SK-N-DZ (cell line): Measurements from ENCODE around the gene STK32B.

ENCODE experiments used
- DNase-seq: peaks from one replicate; pipeline ENCODE4 v3.0.0-alpha.2; 2015; ENCODE audit warnings: low spot score

STK32B gene

DNA sequence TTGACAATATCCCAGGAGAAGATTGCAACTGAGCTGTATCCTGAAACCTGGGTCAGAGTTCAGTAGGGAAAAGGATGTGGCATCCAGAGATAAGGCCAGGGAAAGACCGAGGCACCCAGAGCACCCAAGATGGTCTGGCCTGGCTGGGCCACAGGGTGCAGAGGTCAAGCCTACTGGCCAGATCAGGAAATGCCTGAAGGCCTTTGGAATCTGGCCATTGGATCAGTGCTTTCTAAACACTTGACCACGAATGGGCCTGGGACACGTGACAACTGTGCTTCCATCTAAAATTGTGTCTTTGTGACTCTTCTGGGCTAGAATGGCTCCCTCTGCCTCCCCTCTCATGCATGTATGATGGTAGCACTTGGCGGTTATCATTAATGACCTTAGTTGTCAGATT, 340.2 kb downstream of the STK32B start:
- no peak for DNase-seq

GRCh38 chr4:5393911-5394513, 342.7 kb downstream of the STK32B start:
- no peak for DNase-seq

DNA sequence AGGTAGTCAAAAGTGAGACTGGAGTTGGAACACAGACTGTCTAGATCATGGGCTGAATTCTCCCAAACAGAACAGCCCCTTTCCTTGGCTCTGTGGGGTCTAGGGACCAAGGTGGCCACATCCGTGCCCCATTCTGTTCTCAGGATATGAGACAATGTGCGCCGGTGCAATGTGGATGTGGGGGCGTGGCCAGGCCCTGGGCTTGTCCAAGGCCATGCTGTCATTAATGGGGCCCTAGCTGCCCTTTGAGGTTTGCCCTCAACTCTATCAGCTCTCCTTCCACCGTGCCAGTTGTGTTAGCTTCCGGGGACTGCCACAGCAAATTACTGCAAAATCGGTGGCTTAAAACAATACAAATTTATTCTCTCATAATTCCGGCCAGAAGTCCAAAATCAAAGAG, 344.5 kb downstream of the STK32B start:
- DNase-seq: no peak

DNA sequence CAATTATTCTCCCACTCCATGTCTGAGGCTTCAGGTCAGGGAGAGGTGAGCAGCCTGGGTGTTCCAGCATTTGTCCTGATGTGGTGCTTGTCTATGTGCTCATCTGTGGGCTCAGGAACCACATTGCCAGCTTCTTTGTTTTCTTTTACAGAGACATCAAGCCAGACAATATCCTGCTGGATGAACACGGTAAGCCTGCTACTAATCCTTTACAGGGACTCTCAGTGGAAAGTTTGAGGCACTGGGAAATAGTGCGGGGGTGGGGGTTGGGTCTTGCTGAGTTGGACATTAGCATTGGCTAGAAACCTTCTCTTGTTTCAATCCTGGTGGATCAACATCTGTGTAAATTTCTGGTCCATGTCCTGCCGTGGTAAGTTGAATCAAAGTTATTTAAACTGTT, 346.8 kb downstream of the STK32B start:
- DNase-seq: no peak

DNA sequence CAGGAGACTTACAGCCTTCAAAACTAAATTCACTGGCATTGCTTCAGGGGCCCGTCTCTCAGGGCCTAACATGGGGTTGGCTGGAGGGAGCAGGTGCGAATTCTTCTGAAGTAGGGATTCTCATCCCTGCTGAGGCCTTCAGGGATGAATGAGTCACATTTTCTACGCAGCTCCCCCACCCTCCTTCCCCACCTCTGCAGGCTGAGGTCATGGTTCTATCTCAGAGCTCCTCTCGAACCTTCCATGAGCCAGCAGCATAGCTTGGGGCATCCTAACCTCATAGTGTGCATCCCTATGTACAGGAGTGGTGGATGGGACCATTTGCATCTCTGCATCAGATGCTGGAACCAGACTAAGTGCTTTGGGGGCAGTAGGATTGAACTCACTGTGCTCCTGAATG, 347.8 kb downstream of the STK32B start:
- no peak for DNase-seq

GRCh38 chr4:5399790-5400421, 348.6 kb downstream of the STK32B start:
- peak; percentile 63 for DNase-seq

- no peak for DNase-seq
Measured at GRCh38 chr4:5403746-5404497, 352.6 kb downstream of the STK32B start.

DNA sequence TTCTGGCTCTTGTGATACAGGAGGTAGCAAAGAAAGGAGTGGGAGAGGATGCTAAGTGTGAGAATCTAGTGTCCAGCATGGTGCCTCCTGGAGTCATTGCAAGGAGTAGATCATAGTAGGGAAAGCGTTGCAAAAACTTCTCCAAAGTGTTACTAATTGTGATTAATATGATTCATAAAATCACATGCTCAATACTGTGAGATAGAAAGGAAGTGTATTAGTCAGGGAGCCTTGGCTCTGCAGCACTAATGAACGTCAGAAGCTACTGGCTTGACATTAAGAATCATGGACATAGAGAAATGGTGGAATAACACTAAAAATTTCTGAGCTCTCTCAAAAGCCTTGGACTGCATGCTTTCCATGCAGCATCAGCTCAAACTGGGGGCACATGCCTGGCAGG, 358.0 kb downstream of the STK32B start:
- no peak for DNase-seq

- DNase-seq: no peak
Measured at GRCh38 chr4:5409972-5410618, 358.8 kb downstream of the STK32B start.

- DNase-seq: no peak
Measured at GRCh38 chr4:5412296-5412695, 361.0 kb downstream of the STK32B start.

- DNase-seq: no peak
Measured at GRCh38 chr4:5412751-5413150, 361.5 kb downstream of the STK32B start.

- DNase-seq: no peak
Measured at GRCh38 chr4:5416637-5417036, 365.4 kb downstream of the STK32B start.

GRCh38 chr4:5420266-5420665, 369.0 kb downstream of the STK32B start:
- no peak for DNase-seq

GRCh38 chr4:5421416-5421815, 370.1 kb downstream of the STK32B start:
- no peak for DNase-seq

- no peak for DNase-seq
Measured at GRCh38 chr4:5422195-5422594, 370.9 kb downstream of the STK32B start.

DNA sequence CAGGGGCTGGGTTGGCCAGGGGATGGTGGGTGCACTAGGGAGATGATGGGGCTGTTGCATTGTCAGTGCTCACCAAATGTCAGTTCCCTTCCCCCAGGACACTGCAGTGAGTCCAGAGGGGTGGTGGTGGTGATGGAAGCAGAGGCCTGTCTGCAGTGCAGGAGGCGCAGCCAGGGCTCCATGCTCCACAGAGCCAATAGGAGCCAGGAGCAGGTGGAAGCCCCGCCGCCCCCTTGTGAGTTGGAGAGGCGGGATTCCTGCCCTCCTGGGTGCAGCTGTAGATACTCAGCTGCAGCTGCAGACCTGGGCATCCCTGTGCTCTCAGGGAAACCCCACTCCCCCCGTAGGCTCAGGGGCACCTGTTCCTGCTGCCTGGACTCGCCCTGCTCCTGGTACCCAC, 372.4 kb downstream of the STK32B start:
- DNase-seq: no peak

DNA sequence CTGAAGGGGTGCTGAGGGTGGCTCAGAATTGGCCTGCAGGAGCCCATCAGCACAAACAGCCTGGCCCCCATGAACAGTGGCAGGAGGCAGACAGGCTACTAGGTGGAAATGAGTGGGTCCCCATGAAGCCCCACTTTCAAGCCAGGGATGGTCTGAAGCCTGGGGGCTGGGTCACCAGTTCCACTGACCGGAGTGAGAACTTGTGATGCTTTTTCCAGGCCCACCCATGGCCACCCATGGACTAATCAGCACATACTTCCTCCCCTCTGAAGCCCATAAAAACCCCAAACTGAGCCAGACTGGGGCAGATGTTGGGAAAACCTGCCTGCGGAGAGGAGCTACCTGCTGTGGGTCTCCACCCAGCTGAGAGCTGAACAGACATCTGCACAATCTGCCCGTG, 372.9 kb downstream of the STK32B start:
- DNase-seq: no peak

DNA sequence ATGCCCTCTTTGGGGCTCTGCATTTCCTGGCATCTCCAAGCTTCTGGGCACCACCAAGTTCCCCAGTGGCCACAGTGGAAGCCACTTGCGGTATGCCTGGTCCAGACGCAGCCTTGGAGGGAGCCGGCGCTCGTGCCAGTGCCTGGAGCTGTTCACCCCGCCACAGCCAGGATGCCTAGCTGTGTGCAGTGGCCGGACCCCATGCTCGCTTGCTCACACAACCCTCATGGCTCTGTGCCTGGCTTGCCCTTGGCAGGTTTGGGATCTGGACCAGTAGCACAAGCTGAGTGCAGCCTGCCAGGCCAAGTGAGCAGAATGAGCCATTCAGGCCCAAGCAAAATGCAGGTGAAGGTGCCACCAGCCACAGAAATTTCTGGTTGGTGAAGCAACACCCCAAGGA, 373.6 kb downstream of the STK32B start:
- no peak for DNase-seq

GRCh38 chr4:5429747-5430146, 378.5 kb downstream of the STK32B start:
- no peak for DNase-seq

DNA sequence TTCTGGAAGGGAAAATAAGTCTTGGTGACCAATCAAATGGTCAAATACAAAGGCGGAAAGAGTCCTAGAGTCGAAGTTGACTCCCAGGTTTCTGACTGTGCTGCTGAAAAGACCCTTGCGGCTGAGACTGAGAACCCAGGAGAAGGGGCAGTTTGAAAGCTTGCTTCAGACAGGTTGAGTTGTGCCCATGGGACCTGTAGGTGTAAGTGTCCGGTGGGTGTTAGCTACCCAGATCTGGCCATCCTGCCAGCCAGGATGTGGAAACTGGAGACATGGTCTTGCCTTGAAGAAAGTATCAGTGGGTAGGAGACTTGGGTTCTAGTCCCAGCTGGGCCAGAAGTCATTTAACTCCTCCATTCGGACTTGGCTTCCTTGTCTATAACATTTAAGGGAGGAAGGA, 381.9 kb downstream of the STK32B start:
- no peak for DNase-seq

DNA sequence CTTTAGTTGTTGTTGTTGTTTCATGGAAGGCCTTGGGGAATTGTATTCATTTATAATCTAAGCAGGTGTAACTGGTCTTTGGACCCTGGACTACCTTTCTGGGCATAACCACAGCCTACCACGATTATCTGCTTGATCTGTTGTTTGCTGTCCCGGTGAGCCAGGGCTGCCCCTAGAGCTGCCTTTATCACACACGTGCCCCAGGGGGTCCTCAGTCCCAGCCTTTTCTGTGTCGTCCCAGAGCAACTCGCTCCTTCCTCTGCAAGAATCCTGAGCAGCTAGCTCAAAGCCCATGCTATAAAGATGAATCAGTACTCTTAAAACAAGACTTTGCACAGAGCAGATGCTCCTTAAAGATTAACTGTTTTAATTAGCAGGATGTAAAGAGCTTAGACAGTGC, 383.9 kb downstream of the STK32B start:
- DNase-seq: no peak

GRCh38 chr4:5435823-5436222, 384.5 kb downstream of the STK32B start:
- DNase-seq: no peak
